Measurements from ENCODE around the gene ZNF486.

DNA sequence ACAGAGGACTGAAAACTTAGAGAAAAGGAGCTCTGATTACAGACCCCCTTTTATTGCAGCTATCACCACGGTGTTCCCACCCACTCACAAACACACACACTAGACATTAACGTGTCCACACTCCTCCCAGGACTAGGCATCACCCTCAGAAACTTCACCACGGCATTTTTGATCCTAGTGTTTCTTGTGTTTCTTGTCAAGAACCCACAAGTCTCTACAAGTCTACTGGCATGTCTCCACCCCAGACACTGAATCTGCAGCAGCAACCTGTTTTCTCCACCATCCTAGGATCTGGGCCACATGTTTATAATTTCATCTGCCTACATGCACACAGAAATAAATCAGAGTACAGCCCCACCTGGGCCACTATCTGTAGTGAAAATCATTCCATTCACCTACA, 4.3 kb downstream of the ZNF486 start:
- TF ChIP-seq, protein P1, sequence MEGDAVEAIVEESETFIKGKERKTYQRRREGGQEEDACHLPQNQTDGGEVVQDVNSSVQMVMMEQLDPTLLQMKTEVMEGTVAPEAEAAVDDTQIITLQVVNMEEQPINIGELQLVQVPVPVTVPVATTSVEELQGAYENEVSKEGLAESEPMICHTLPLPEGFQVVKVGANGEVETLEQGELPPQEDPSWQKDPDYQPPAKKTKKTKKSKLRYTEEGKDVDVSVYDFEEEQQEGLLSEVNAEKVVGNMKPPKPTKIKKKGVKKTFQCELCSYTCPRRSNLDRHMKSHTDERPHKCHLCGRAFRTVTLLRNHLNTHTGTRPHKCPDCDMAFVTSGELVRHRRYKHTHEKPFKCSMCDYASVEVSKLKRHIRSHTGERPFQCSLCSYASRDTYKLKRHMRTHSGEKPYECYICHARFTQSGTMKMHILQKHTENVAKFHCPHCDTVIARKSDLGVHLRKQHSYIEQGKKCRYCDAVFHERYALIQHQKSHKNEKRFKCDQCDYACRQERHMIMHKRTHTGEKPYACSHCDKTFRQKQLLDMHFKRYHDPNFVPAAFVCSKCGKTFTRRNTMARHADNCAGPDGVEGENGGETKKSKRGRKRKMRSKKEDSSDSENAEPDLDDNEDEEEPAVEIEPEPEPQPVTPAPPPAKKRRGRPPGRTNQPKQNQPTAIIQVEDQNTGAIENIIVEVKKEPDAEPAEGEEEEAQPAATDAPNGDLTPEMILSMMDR (IDR thresholded peaks at IDR 0.05): no peak
- TF ChIP-seq EZH2 (IDR thresholded peaks at IDR 0.05; ENCODE audit: borderline replicate concordance, insufficient read depth, low read depth, low read length, poor library complexity, severe bottlenecking): no peak

All from B cell (primary cell).